ENCODE data around the gene TEX38. TPM values are rescaled to one million over a fixed set of nuclear protein-coding genes. Genes with fewer than 3 reads are reported as not detected.

TEX38 gene
- total and polyA plus RNA-seq, 4 experiments from 2014 or later = 0.25 TPM; not detected in 3

DNA sequence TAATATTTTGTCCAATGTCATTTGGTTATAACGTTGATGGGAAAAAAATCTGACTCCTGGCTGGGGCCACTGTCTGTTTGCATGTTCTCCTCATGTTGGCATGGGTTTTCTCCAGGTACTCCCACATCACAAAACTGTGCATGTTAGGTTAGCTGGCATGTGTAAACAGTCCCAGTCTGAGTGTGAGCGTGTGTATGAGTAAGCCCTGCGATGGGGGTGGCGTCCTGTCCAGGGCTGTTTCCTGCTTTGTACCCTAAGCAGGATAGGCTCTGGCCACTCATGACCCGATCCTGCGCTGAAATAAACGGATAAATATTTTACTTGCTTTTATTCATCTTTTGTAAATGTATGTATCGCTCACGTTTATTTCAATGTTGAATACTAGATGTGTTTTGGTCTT lies 33.8 kb downstream of the TEX38 start:
- H3K4me1 Mint-ChIP-seq = peaks cover 26 to 61% (median 33%) of the 10 kb centered on the region in 4 donors
- Histone ChIP-seq H3K27ac (ENCODE audit: low read depth, low read length) (no peak overlapping the region), H3K36me3 (ENCODE audit: insufficient read depth, low read length) (peaks cover 46% of the 10 kb centered on the region), H3K27me3 (ENCODE audit: insufficient read depth, low read length) (no peaks in the 10 kb centered on the region), H3K4me1 (ENCODE audit: insufficient read depth, low read length) (no peaks in the 10 kb centered on the region), H3K9me3 (ENCODE audit: control insufficient read depth in 1 of 2, low read length in 2 of 2) (no peaks in the 10 kb centered on the region), H3K4me3 (ENCODE audit: low read length in 2 of 2) (no peak overlapping the region)
- no peaks in the 10 kb centered on the region for H3K27me3 Mint-ChIP-seq
- DNase-seq = no peak
- CTCF ChIA-PET (ENCODE audit: partially characterized antibody) = interaction anchor here (1.3 to 1.8 kb wide), 2 partner anchors 18 to 20 kb away, joined by 3 to 4 read pairs; no protein-coding TSS in a partner anchor
- intact Hi-C loops (cut with micrococcal nuclease) = no loop called here
- POLR2A ChIA-PET (ENCODE audit: partially characterized antibody) = interaction anchor here (1.1 kb wide), 1 partner anchor 10 kb away, joined by 4 read pairs; no protein-coding TSS in a partner anchor
- no peaks in the 10 kb centered on the region for H3K9me3 Mint-ChIP-seq
- peaks cover 46 to 83% of the 10 kb centered on the region in 2 donors for H3K36me3 Mint-ChIP-seq
- H3K4me3 Mint-ChIP-seq = no peak overlapping the region
- peak overlapping the region in 2 of 7 donors; percentile 27 to 47 for H3K27ac Mint-ChIP-seq

DNA sequence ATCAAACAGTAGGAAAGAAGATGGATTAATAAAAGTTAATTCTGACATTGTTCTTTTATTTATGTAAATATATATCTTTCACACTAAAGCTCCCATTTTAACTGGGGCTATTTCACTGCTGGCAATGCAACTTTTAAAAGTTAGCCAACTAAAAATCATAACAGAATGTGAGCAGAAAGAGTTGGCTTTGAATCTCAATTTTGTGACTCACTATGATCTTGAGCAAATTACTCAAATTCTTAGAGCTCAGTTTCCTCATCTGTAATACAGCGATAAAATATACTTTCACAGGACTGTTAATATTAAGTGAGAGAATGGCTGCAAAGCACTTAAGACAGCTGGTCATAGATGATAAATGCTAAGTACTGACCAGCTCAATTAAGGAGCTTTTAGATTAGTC lies 36.5 kb downstream of the TEX38 start:
- no peak overlapping the region for H3K27ac Mint-ChIP-seq
- no peaks in the 10 kb centered on the region for H3K27me3 Mint-ChIP-seq
- Histone ChIP-seq H3K27me3 (ENCODE audit: insufficient read depth, low read length) (no peaks in the 10 kb centered on the region), H3K27ac (ENCODE audit: low read depth, low read length) (no peak overlapping the region), H3K4me1 (ENCODE audit: insufficient read depth, low read length) (peaks cover 3% of the 10 kb centered on the region), H3K4me3 (ENCODE audit: low read length in 2 of 2) (no peak overlapping the region), H3K36me3 (ENCODE audit: insufficient read depth, low read length) (peaks cover 59% of the 10 kb centered on the region), H3K9me3 (ENCODE audit: control insufficient read depth in 1 of 2, low read length in 2 of 2) (no peaks in the 10 kb centered on the region)
- no peaks in the 10 kb centered on the region for H3K9me3 Mint-ChIP-seq
- peaks cover 54 to 77% of the 10 kb centered on the region in 2 donors for H3K36me3 Mint-ChIP-seq
- POLR2A ChIA-PET (ENCODE audit: partially characterized antibody) = interaction anchor here (1.4 to 1.8 kb wide), 2 partner anchors 9 to 11 kb away, joined by 3 to 6 read pairs; partner anchors contain the start of gene EFCAB14
- H3K4me3 Mint-ChIP-seq = no peak overlapping the region
- DNase-seq = no peak
- CTCF ChIA-PET (ENCODE audit: partially characterized antibody) = interaction anchor here (0.7 to 1.6 kb wide), 4 partner anchors 17 to 231 kb away, joined by 3 read pairs; no protein-coding TSS in a partner anchor
- peaks cover 20 to 53% (median 29%) of the 10 kb centered on the region in 4 donors for H3K4me1 Mint-ChIP-seq
- intact Hi-C loops (cut with micrococcal nuclease) = no loop called here

DNA sequence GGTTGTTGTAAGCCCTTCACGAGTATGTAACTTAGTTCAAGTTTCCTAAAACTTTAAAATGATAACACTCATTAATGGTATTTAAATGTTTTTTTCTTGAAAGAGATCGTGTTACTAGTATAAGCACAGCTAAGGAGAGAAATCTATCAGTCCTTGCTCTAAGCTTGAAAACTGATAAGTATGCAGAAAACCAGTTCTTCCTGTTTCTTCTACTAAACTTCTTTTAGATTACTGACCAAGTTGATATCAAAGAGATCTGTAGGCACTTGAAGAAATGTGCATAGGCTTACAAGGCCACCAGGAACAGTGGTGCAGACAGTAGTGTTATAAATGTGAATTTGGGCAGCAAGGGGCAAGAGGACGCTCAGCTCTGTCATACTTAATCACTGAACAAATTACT lies 43.3 kb downstream of the TEX38 start:
- ChIA-PET POLR2A (ENCODE audit: partially characterized antibody) (interaction anchor here (0.6 kb wide), 1 partner anchor 17 kb away, joined by 3 read pairs; no protein-coding TSS in a partner anchor), CTCF (ENCODE audit: partially characterized antibody) (interaction anchor here (3.7 kb wide), 1 partner anchor 11 kb away, joined by 21 read pairs; no protein-coding TSS in a partner anchor)
- H3K4me3 ChIP-seq (ENCODE audit: low read length in 2 of 2) = no peak overlapping the region
- H3K27ac ChIP-seq (ENCODE audit: low read depth, low read length) = no peak overlapping the region
- peaks cover 48% of the 10 kb centered on the region for H3K4me1 ChIP-seq (ENCODE audit: insufficient read depth, low read length)
- Mint-ChIP-seq H3K36me3 (peaks cover 40 to 69% of the 10 kb centered on the region in 2 donors), H3K4me1 (peaks cover 34 to 71% (median 52%) of the 10 kb centered on the region in 4 donors), H3K27ac (peak overlapping the region in 1 of 7 donors; percentile 43), H3K27me3 (no peaks in the 10 kb centered on the region), H3K9me3 (peaks cover 0 to 4% (median 0%) of the 10 kb centered on the region in 8 donors), H3K4me3 (peak overlapping the region in 2 of 8 donors; percentile 23 to 40)
- peaks cover 38% of the 10 kb centered on the region for H3K36me3 ChIP-seq (ENCODE audit: insufficient read depth, low read length)
- no peaks in the 10 kb centered on the region for H3K9me3 ChIP-seq (ENCODE audit: control insufficient read depth in 1 of 2, low read length in 2 of 2)
- intact Hi-C loops (cut with micrococcal nuclease) = loop anchor here (5.0 to 10.0 kb wide), 3 partner anchors 98 to 1028 kb away; partner anchors contain the start of genes CMPK1, GPBP1L1, MOB3C and TMEM69
- H3K27me3 ChIP-seq (ENCODE audit: insufficient read depth, low read length) = no peaks in the 10 kb centered on the region
- no peak for DNase-seq

DNA sequence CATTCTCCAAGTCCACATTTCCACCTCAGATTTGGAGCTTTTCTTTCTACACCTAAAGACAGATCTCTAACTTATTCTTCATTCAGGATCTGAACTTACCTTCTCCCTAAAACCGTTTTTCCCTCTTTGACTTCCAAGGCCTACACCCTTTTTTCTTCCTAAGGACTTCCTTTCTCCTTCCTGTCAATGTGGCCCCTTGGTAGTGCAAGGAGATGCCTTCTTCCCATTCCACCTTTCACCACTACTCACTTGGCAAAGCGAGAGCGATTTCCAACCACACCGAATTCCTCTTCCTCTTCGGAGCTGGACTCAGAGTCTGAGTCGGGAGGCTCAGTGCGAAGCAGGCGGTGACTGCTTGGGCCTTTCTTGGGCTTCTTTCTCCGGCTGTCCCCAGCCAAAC lies 46.0 kb downstream of the TEX38 start:
- H3K9me3 ChIP-seq (ENCODE audit: control insufficient read depth in 1 of 2, low read length in 2 of 2) = no peaks in the 10 kb centered on the region
- ChIA-PET CTCF (ENCODE audit: partially characterized antibody) (no interaction called here), POLR2A (ENCODE audit: partially characterized antibody) (interaction anchor here (0.7 to 1.7 kb wide), 3 partner anchors 9 to 101 kb away, joined by 3 to 10 read pairs (median 6); partner anchors contain the start of genes ATPAF1 and MOB3C)
- H3K36me3 ChIP-seq (ENCODE audit: insufficient read depth, low read length) = peaks cover 19% of the 10 kb centered on the region
- Mint-ChIP-seq H3K4me1 (peaks cover 31 to 57% (median 45%) of the 10 kb centered on the region in 4 donors), H3K36me3 (peaks cover 28 to 51% of the 10 kb centered on the region in 2 donors), H3K27ac (peak overlapping the region; percentile 87 to 97 (median 95)), H3K27me3 (no peaks in the 10 kb centered on the region), H3K4me3 (peak overlapping the region; percentile 90 to 97 (median 92)), H3K9me3 (peaks cover 0 to 4% (median 0%) of the 10 kb centered on the region in 8 donors)
- intact Hi-C loops (cut with micrococcal nuclease) = loop anchor here (2.0 to 10.0 kb wide), 4 partner anchors 100 to 1030 kb away; partner anchors contain the start of genes CMPK1, GPBP1L1, LRRC41 and MOB3C
- peak overlapping the region; percentile 40 to 72 for H3K4me3 ChIP-seq (ENCODE audit: low read length in 2 of 2)
- peak overlapping the region; percentile 88 for H3K27ac ChIP-seq (ENCODE audit: low read depth, low read length)
- no peaks in the 10 kb centered on the region for H3K27me3 ChIP-seq (ENCODE audit: insufficient read depth, low read length)
- no peak for DNase-seq
- peaks cover 49% of the 10 kb centered on the region for H3K4me1 ChIP-seq (ENCODE audit: insufficient read depth, low read length)

DNA sequence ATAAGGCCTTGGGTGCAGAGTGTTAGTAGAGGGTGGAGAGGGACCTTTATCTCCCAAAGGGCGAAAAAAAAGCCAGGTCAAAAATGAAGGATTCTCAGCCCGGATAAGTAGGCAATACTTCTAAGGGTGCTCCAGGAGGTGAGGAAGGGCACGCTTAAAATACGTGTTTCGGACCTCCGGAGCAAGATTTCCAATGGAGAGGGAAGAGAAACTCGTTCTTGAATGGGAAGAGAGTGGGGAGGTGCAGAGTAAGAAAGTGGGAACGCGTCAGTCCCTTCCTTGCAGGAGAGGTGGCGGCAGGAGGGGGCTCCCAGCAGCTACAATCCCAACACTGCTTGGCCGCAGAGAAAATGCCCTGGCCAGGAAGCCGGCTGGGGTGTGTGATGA lies 46.7 kb downstream of the TEX38 start:
- Histone ChIP-seq H3K9me3 (ENCODE audit: control insufficient read depth in 1 of 2, low read length in 2 of 2) (no peaks in the 10 kb centered on the region), H3K4me1 (ENCODE audit: insufficient read depth, low read length) (peaks cover 44% of the 10 kb centered on the region), H3K4me3 (ENCODE audit: low read length in 2 of 2) (peak overlapping the region; percentile 40 to 72), H3K27ac (ENCODE audit: low read depth, low read length) (peak overlapping the region; percentile 88), H3K36me3 (ENCODE audit: insufficient read depth, low read length) (peaks cover 19% of the 10 kb centered on the region), H3K27me3 (ENCODE audit: insufficient read depth, low read length) (no peaks in the 10 kb centered on the region)
- ChIA-PET CTCF (ENCODE audit: partially characterized antibody) (interaction anchor here (0.7 to 1.5 kb wide), 2 partner anchors 9 to 17 kb away, joined by 3 read pairs; no protein-coding TSS in a partner anchor), POLR2A (ENCODE audit: partially characterized antibody) (interaction anchor here (0.7 to 3.3 kb wide), 9 partner anchors 10 to 1032 kb away, joined by 3 to 21 read pairs (median 6); partner anchors contain the start of genes ATPAF1, GPBP1L1, MKNK1 and MOB3C)
- H3K4me1 Mint-ChIP-seq = peaks cover 31 to 58% (median 45%) of the 10 kb centered on the region in 4 donors
- H3K9me3 Mint-ChIP-seq = peaks cover 0 to 4% (median 0%) of the 10 kb centered on the region in 8 donors
- peaks cover 26 to 47% of the 10 kb centered on the region in 2 donors for H3K36me3 Mint-ChIP-seq
- peak overlapping the region; percentile 91 to 97 (median 95) for H3K27ac Mint-ChIP-seq
- DNase-seq = no peak
- no peaks in the 10 kb centered on the region for H3K27me3 Mint-ChIP-seq
- H3K4me3 Mint-ChIP-seq = peak overlapping the region; percentile 90 to 97 (median 92)
- intact Hi-C loops (cut with micrococcal nuclease) = loop anchor here (2.0 to 10.0 kb wide), 4 partner anchors 101 to 1031 kb away; partner anchors contain the start of genes CMPK1, GPBP1L1, LRRC41 and MOB3C

DNA sequence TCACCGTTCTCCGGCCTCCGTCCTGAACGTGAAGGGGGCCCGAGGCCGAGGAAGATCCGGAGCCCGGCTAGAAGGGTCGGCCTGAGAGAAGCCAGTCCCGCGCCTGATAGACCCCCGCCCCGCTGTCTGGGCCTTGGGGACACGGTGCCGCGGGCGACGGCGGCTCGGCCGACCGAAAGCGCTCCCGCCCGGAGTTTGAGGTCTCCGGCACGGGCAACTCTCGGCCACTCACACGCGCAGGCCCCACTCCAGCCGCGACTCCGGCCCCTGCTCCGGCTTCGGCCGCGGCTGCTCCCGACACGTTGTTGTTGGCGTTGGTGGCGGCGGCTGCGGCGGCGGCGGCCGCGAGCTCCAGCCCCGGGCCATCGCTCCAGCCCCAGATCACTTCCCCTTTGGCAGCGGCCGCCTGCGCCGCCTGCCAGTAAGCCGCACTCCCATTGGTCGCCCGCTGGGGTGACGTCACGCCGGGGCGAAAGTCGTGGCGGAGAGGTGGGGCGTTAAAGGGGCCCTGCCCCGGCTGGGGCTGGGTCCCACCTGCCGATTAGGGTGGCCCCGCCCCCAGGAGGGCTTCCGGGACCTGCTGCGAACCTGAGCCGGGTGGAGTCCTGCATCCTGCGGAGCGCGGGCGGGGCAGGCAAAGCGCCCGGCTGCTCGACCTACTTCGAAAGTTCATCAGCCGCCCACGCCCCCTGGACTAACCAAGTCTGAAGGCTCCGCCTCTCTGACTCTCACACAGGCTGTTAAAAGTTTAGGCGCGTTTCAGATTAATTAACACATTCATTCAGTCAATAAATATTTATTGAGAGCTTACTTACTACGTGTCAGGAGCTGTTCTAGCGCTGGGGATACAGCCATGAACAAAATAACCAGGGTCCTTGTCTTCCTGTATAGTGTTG lies 47.3 kb downstream of the TEX38 start, which contains the start of gene EFCAB14:
Gene EFCAB14, minus strand, starts transcription at position 388 of the 896 bp plus-strand sequence. CDS start 1,027 bp downstream, outside the sequence.
- Histone ChIP-seq H3K4me1 (ENCODE audit: insufficient read depth, low read length) (peaks cover 40% of the 10 kb centered on the region), H3K9me3 (ENCODE audit: control insufficient read depth in 1 of 2, low read length in 2 of 2) (no peaks in the 10 kb centered on the region), H3K27me3 (ENCODE audit: insufficient read depth, low read length) (no peaks in the 10 kb centered on the region), H3K36me3 (ENCODE audit: insufficient read depth, low read length) (peaks cover 14% of the 10 kb centered on the region), H3K4me3 (ENCODE audit: low read length in 2 of 2) (peak within 1 kb of the TSS; percentile 40 to 72), H3K27ac (ENCODE audit: low read depth, low read length) (peak within 1 kb of the TSS; percentile 88)
- DNase-seq = peak; percentile 99 to 100 (median 99)
- Mint-ChIP-seq H3K4me3 (peak within 1 kb of the TSS; percentile 90 to 97 (median 92)), H3K27ac (peak within 1 kb of the TSS; percentile 91 to 97 (median 95)), H3K9me3 (peaks cover 0 to 4% (median 0%) of the 10 kb centered on the region in 8 donors), H3K36me3 (peaks cover 20 to 41% of the 10 kb centered on the region in 2 donors), H3K4me1 (peaks cover 31 to 53% (median 45%) of the 10 kb centered on the region in 4 donors), H3K27me3 (no peaks in the 10 kb centered on the region)
- ChIA-PET CTCF (ENCODE audit: partially characterized antibody) (interaction anchor here (0.6 to 1.5 kb wide), 5 partner anchors 9 to 272 kb away, joined by 3 to 4 read pairs (median 3); no protein-coding TSS in a partner anchor), POLR2A (ENCODE audit: partially characterized antibody) (interaction anchor here (0.7 to 3.3 kb wide), 10 partner anchors 11 to 1033 kb away, joined by 3 to 21 read pairs (median 4); partner anchors contain the start of genes ATPAF1, GPBP1L1, MKNK1 and MOB3C)
- intact Hi-C loops (cut with micrococcal nuclease) = loop anchor here (1.0 to 10.0 kb wide), 6 partner anchors 51 to 1032 kb away; partner anchors contain the start of genes ATPAF1, CMPK1, GPBP1L1 and LRRC41
